HG03558 (cell line): ENCODE results near the gene BAG5.

ENCODE experiments used
- ATAC-seq: cut with Tn5 transposase; IDR thresholded peaks from one replicate; pipeline ENCODE4 v1.9.1; 2021; ENCODE audit warnings: moderate number of reproducible peaks; ENCODE audit not compliant: unreplicated experiment; ENCODE audit errors: extremely low read depth

Gene BAG5

DNA sequence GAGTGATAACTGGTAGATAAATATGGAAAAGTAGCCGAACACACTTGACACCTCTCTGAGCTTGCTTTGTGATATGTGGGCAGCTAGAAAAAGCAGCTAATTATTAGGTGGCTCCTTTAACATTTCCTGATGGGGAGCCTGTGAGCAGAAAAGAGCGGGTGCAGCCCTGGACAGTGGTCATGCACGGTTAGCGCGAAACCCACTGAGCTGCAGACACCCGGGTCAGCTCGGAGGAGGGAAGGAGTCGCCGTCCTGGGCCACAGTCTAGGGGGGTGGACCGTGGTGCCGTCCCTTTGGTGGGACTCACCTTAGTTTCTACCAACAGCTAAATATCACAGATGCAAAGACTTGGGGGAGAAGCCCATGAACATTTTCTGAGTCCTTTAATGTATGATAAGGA lies 7.0 kb upstream of the BAG5 start:
- ATAC-seq, result no peak

DNA sequence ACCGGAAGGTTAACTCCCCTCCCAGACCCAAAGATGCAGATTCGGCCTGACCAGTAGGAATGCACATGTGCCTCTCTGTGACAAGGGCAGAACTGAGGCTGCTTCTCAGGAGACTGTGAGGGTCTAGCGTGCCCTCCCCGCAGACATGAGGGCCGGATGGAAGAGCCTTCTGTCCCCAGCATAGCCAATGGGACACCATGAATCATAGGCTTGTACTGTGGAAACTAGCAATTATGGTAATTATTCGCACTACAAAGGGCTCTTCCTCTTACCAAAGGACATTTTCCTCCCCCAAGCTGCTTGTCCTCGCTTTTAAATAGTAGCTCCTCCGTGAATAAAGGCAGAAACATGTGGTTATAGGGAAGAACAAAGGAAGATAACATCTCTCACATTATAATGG lies 6.5 kb upstream of the BAG5 start:
- ATAC-seq, result no peak

DNA sequence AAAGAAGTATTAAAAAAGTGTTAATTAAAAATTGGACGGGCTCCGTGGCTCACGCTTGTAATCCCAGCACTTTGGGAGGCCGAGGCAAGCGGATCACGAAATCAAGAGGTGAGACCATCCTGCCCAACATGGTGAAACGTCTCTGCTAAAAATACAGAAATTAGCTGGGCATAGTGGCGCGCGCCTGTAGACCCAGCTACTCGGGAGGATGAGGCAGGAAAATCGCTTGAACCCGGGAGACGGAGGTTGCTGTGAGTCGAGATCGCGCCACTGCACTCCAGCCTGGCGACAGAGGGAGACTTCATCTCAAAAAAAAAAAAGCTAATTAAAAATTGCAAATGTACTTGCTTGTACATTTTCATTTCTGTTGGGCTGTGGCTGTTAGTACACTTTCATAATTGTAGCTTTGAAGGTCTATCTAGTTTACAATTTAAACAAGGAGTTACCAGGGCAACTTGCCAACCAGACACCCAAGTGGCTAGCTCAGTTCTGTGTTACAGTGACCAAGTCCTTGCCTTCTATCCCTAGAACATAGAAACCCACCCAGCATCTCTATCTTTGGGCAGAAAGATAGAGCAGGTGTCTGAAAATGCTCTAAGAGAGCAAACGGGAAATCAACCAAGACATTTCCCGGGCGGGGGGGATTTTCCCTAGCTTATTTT lies 1.5 kb upstream of the BAG5 start:
- ATAC-seq, result no peak

DNA sequence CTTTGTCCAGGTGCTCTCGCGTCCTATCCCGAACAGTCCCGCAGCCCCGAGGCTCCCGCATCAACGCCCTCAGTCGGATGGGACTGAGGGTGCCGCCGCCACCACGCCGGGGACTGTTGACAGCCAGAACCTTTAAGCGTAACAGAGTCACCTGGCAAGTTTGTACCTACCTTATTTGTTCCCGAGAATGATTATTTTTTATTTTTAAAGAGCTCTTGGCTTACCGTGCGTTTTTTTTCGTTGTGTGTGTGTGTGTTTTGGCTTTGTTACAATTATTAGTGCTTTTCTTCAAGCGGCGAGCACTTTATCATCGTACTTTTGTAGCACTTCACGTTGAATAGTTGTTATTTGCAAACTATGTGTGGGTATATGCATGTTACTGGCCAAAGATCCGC lies 766 bp upstream of the BAG5 start:
- no peak for ATAC-seq

GRCh38 chr14:103562179-103562428 lies 353 bp downstream of the BAG5 start:
- no peak for ATAC-seq

GRCh38 chr14:103561381-103562178 lies 877 bp downstream of the BAG5 start:
- peak; percentile 3 for ATAC-seq

GRCh38 chr14:103560691-103561090 lies 1.8 kb downstream of the BAG5 start:
- no peak for ATAC-seq

- ATAC-seq, result no peak
Measured at GRCh38 chr14:103559766-103560165, 2.7 kb downstream of the BAG5 start.

DNA sequence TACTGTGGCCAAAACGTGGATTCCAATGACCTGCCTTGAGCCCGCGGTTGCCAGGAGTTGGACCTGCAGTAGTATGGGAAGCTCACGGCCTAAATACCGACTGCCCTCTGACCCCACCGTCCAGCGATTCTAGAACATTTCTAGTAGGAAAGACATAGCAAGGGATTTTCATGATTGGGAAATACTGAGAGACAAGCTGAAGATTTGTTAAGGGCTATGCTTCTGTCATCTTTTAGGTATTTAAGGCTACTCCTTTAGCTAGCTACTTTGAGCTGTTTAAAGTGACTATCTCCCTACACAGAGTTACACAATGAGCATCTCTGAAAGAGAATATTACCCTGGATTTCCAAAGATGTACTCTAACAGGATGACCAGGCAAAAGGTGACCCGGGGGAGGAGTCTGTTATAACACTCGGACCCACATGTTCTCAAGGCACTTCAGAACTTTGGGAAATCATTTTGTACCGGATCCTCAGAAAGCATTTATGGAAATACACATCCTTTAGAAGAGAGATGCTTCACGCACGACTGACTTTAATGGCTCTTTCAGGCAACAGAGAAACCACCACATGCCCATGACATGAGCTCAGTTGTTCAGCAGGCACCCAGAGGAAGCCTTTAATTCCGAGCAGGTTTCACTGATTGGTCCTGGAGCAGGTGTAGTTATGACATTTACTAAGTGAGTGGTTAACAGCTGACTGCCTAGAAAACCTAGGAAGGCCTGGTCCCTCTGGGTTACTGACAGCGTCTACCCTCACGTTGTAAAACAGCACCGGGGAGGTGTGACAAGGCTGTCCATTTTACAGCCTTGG lies 4.2 kb downstream of the BAG5 start:
- ATAC-seq, result no peak

DNA sequence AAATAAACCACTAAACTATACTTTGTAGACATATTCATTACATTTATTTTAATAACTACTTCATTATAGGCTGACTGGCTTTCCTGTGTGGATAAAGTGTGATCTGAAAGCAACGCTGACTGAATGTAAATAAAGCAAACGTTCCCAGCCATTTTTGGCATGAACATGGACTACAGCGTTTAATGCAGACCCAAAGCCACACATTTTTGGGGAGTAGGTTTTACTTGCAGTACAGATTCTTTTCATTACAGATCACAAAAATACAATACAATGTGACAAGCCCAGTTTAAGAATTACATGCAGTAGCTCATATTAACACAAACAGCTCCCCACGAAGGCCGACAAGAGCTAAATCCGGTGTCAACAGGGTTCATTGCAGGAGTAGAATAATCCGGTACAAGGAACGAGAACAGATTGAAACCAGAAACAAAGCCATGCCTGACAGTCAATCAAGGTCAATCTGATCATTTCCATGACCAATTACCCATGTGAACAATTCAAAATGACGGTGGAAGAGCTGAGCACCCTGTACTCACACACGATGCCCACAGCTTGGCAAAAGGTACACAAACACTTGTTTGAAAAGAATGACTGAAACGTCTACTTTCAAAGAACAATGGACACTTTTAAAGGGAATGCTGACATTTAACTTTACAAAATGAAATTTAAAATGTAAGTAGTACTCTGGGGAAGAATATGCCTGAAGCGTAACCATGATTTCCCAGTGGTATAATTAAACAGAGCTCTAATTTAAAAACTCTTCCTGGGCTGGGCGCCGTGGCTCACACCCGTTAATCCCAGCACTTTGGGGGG lies 5.3 kb downstream of the BAG5 start:
- no peak for ATAC-seq

DNA sequence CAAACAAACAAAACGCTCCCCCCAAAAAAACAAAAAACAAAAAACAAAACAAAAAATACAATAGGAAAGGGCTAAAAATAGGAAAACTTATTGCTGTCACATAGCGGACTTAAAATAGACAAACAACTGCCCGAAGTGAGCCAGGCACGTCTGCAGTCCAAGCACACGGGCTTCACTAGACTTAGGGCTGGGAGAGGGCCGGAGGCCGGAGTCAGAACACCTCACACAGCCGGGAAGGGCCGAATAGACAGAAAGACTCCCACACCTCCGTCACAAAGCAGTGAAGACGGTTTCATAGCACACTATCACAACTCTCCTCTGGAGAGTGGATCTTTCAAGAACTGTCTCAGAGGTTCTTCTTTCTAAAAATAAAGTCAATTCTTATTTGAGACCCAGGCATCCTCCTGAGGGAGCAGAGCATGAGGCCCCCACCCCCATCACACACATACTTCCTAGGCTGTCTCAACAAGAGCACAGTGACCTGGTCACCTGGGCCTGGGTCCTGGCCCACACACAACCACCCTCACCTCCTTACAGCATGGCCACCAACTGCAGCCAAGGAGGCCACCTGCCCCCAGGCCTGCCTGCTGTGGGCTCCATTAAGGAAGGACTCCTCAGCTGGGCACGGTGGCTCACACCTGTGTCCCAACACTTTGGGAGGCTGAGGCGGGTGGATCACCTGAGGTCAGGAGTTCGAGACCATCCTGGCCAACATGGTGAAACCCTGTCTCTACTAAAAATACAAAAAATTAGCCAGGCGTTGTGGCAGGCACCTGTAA lies 6.7 kb downstream of the BAG5 start:
- ATAC-seq, result no peak

- no peak for ATAC-seq
Measured at GRCh38 chr14:103552846-103553210, 9.6 kb downstream of the BAG5 start.

- no peak for ATAC-seq
Measured at GRCh38 chr14:103552011-103552845, 10.2 kb downstream of the BAG5 start.

DNA sequence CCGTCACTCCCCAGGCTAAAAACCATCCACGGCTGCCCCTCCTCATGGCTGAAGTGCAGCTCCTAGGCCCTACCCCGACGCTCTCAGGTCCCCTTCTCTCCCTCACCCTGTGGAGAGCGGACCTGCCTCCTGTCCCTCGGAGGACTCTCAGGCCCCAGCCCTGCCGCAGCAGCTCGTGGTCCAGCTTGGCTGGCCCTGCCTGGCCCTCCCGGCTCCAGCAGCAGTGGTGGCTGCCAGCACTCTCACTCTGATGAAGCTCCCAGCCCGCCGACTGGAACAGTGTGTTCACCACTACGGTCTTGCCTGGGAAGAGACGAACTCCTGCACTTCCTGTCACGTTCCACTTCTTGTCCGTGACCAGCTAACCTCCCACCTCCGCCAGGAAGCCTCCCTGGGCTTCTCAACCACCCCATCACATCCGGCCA lies 11.1 kb downstream of the BAG5 start:
- no peak for ATAC-seq

DNA sequence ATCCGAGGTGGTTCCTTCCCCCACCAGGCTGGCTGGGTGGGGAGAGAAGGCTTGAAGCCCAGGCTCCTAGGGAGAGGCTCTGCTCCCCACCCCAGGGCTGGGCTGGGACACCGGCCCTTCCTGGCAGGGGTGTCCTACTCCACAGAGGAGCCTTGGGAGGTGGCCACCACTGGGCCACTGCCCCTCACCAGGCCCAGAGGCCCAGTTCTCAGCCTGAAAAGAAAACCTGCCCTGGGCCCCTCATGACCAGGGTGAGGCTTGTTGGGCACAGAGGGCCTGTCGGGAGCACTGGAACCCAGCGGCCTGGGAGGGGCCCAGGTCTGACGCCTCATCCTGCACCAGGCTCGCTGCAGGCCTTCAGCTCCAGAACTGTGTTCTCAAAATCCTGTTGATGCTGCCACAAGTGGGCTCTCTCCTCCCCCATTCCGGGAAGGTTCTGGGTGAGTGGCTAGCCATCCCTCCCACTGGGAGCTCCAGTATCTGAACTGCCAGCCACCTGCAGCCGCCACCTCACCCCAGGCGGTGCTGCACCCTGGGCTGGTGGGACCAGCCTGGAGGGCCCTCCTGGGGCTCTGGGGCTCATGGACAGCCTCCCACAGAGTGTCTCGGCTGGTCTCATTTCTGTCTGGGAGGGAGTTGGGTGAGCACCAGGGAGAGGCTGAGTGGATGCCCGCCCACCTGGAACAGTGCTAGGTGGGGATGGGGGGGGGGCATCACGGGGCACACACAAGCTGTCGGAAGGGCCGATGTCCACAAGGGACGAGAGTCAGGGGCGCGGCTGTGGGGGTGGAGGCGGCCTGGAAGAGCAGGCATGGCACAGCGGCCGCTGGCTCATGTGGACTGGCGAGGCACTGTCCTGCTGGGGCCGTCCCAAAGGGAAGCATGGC lies 11.8 kb downstream of the BAG5 start:
- ATAC-seq, result no peak

DNA sequence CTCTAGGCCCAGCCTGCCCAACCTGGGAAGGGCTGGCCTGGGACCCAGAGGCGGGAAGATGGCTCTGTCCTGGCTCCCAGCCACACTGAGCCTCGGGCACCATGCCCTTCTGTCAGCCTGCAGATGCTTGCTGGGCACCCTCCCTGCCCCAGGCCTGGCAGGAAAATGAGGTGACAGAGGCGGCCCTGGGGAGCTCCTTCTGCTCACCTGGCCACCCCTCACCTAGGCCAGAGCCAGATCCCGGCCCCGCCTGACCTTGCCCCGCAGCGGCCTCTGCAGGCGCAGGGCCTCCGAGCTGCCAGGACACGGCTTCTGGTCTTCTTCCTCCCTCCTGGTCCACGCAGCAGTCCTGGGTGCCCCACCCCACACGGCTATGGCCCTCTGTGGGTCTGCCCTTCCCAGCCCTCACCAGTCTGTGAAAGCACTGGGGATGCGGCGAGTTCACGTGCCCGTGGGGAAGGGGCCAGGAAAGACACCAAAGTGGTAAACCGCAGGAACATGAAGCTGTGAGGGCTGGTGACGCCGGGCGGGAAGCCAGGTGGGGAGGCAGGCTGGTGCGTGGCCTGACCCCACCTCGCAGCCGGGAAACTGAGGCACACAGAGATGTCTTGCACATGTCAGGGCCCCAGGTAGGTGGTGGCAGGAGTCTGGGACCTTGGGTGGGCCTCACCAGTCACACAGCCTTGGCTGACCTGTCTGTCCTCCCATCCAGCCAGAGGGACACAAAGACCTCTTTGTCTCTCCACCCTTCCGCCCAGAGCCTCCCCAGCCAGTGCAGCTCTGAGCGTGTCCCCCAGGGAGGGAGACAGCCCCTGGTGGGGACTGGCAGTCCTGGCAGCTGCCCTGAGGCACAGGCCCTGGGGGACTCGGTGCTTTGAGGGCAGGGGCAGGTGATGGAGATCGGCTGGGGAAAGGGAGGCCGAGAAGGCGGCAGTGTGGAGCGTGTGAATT lies 12.8 kb downstream of the BAG5 start:
- ATAC-seq, result no peak
